ENCODE measurements around the gene OR6C68. TPM values are rescaled to one million over a fixed set of nuclear protein-coding genes. Genes with fewer than 3 reads are reported as not detected.
"Not testable (repeated sequence)": the region's sequence is repeated elsewhere in the genome, so short reads cannot be mapped to it uniquely, and the experiment has no call there.

OR6C68 gene
- total RNA-seq, 1 experiment from 2014 or later = not detected

- BruUV-seq (replicated peaks) = no TSS peak
- peaks cover 16% of the 10 kb centered on the region for H3K4me1 ChIP-seq (ENCODE audit: insufficient read depth, low read length)
These were observed 19.9 kb upstream of the OR6C68 start for GRCh38 chr12:55472264-55472663.

GRCh38 chr12:55479136-55479535 is 13.0 kb upstream of the OR6C68 start:
- H3K9ac ChIP-seq (ENCODE audit: low read length); H3K9me3 ChIP-seq (ENCODE audit: low read length); H3F3A ChIP-seq (ENCODE audit: low read length, unreplicated experiment); H3K4me2 ChIP-seq (ENCODE audit: low read length); ATAC-seq; H2AFZ ChIP-seq (ENCODE audit: low read length); H3K79me2 ChIP-seq (ENCODE audit: low read length); intact Hi-C loops (cut with micrococcal nuclease); H3K27ac ChIP-seq (ENCODE audit: low read length); POLR2A ChIA-PET (ENCODE audit: unreplicated experiment); CTCF ChIA-PET; BruUV-seq (replicated peaks); H3K4me1 ChIP-seq (ENCODE audit: insufficient read depth, low read length); H3K9me2 ChIP-seq (replicated peaks; ENCODE audit: low read length); H3K36me3 ChIP-seq (ENCODE audit: low read depth, low read length); DNase-seq; H3K4me3 ChIP-seq (ENCODE audit: low read length); H4K20me1 ChIP-seq (ENCODE audit: low read length): not testable (repeated sequence)
- H3K27me3 ChIP-seq (ENCODE audit: low read length) = peaks cover 25% of the 10 kb centered on the region; the same call in 1 of the 2 replicates

More at GRCh38 chr12:55472264-55472663, 19.9 kb upstream of the OR6C68 start:
- no peaks in the 10 kb centered on the region for H3K9me3 ChIP-seq (ENCODE audit: low read length)
- no peak overlapping the region for H3K4me2 ChIP-seq (ENCODE audit: low read length)
- no peaks in the 10 kb centered on the region for H3K9me2 ChIP-seq (replicated peaks; ENCODE audit: low read length)
- ATAC-seq = no peak
- no peak for DNase-seq
- no peak overlapping the region for H3K27ac ChIP-seq (ENCODE audit: low read length)
- CTCF ChIA-PET = no interaction called here
- TF ChIP-seq EZH2 (IDR thresholded peaks at IDR 0.05; ENCODE audit: low read length, unreplicated experiment) = no peak
- no peak for TF ChIP-seq EZH2phosphoT487 (IDR thresholded peaks at IDR 0.05; ENCODE audit: borderline replicate concordance, low read length)
- no peak for TF ChIP-seq CTCF (conservative IDR thresholded peaks at IDR 0.05; ENCODE audit: low read depth, low read length)
- no peak overlapping the region for H3K9ac ChIP-seq (ENCODE audit: low read length)
- H3K36me3 ChIP-seq (ENCODE audit: low read depth, low read length) = no peaks in the 10 kb centered on the region
- no peak overlapping the region for H3K4me3 ChIP-seq (ENCODE audit: low read length)
- H2AFZ ChIP-seq (ENCODE audit: low read length) = no peak overlapping the region
- no peaks in the 10 kb centered on the region for H4K20me1 ChIP-seq (ENCODE audit: low read length)
- H3F3A ChIP-seq (ENCODE audit: low read length, unreplicated experiment) = no peaks in the 10 kb centered on the region
- intact Hi-C loops (cut with micrococcal nuclease) = no loop called here
- POLR2A ChIA-PET (ENCODE audit: unreplicated experiment) = no interaction called here
- no peaks in the 10 kb centered on the region for H3K79me2 ChIP-seq (ENCODE audit: low read length)
- H3K27me3 ChIP-seq (ENCODE audit: low read length) = peaks cover 28% of the 10 kb centered on the region; the same call in 1 of the 2 replicates

- peaks cover 17% of the 10 kb centered on the region; the same call in 1 of the 2 replicates for H3K27me3 ChIP-seq (ENCODE audit: low read length)
- H3K9me3 ChIP-seq (ENCODE audit: low read length); H3K36me3 ChIP-seq (ENCODE audit: low read depth, low read length); DNase-seq; H3K4me3 ChIP-seq (ENCODE audit: low read length); BruUV-seq (replicated peaks); H3K4me2 ChIP-seq (ENCODE audit: low read length); POLR2A ChIA-PET (ENCODE audit: unreplicated experiment); CTCF ChIA-PET; intact Hi-C loops (cut with micrococcal nuclease); H3F3A ChIP-seq (ENCODE audit: low read length, unreplicated experiment); H2AFZ ChIP-seq (ENCODE audit: low read length); H3K9ac ChIP-seq (ENCODE audit: low read length); H4K20me1 ChIP-seq (ENCODE audit: low read length); H3K4me1 ChIP-seq (ENCODE audit: insufficient read depth, low read length); H3K79me2 ChIP-seq (ENCODE audit: low read length); H3K27ac ChIP-seq (ENCODE audit: low read length); H3K9me2 ChIP-seq (replicated peaks; ENCODE audit: low read length); ATAC-seq: not testable (repeated sequence)
These were observed 7.9 kb upstream of the OR6C68 start for GRCh38 chr12:55484284-55484683.

GRCh38 chr12:55495490-55495889 is 3.3 kb downstream of the OR6C68 start:
- ATAC-seq (no peak), DNase-seq (no peak)
- H3K9ac ChIP-seq (ENCODE audit: low read length) = no peak overlapping the region
- H3K79me2 ChIP-seq (ENCODE audit: low read length) = no peaks in the 10 kb centered on the region
- H3K4me2 ChIP-seq (ENCODE audit: low read length) = no peak overlapping the region
- POLR2A ChIA-PET (ENCODE audit: unreplicated experiment) = no interaction called here
- no peak overlapping the region for H3K27ac ChIP-seq (ENCODE audit: low read length)
- BruUV-seq (replicated peaks) = no TSS peak
- H3K27me3 ChIP-seq (ENCODE audit: low read length) = peaks cover 34% of the 10 kb centered on the region
- no peaks in the 10 kb centered on the region for H3K36me3 ChIP-seq (ENCODE audit: low read depth, low read length)
- intact Hi-C loops (cut with micrococcal nuclease) = no loop called here
- H3K4me3 ChIP-seq (ENCODE audit: low read length) = no peak overlapping the region
- H2AFZ ChIP-seq (ENCODE audit: low read length) = no peak overlapping the region
- TF ChIP-seq EZH2 (IDR thresholded peaks at IDR 0.05; ENCODE audit: low read length, unreplicated experiment) (no peak), CTCF (conservative IDR thresholded peaks at IDR 0.05; ENCODE audit: low read depth, low read length) (no peak), EZH2phosphoT487 (IDR thresholded peaks at IDR 0.05; ENCODE audit: borderline replicate concordance, low read length) (no peak)
- H4K20me1 ChIP-seq (ENCODE audit: low read length) = no peaks in the 10 kb centered on the region
- H3K4me1 ChIP-seq (ENCODE audit: insufficient read depth, low read length) = no peaks in the 10 kb centered on the region
- no peaks in the 10 kb centered on the region for H3K9me2 ChIP-seq (replicated peaks; ENCODE audit: low read length)
- no peaks in the 10 kb centered on the region for H3F3A ChIP-seq (ENCODE audit: low read length, unreplicated experiment)
- H3K9me3 ChIP-seq (ENCODE audit: low read length) = no peaks in the 10 kb centered on the region
- CTCF ChIA-PET = no interaction called here

All from PC-3 (cell line).